DMS 273 (cell line): ENCODE data around the gene MDM4.
A peak's percentile ranks its signal among the peaks of the same experiment; 100 is the strongest.
"Not testable (repeated sequence)": the region's sequence is repeated elsewhere in the genome, so short reads cannot be mapped to it uniquely, and the experiment has no call there.

Source experiments
- DNase-seq: peaks from one replicate; lab custom pipeline; 2025; ENCODE audit not compliant: unreplicated experiment; lab: John Stamatoyannopoulos, UW

MDM4 gene

DNA sequence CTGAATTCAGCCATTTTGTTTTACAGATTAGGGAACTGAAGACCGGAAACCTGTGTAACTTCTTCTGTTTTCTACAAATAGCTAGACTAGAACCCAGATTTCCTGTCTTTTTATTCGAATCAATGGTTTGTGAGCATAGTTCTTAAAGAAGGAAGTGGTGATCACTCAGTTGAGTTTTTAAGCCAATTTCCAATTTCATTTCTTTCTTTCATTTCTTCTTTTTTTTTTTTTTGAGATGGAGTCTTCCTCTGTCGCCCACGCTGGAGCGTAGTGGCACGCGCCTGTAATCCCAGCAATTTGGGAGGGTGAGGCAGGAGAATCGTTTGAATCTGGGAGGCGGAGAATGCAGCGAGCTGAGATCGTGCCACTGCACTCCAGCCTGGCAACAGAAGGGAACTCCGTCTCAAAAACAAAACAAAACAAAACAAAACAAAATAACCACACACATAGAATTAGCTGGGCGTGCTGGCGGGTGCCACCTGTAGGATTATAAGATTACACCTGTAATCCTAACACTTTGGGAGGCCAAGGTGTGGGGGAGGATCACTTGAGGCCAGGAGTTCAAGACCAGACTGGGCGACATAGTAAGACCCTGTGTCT, 3.0 kb upstream of the MDM4 start:
- no peak for DNase-seq

DNA sequence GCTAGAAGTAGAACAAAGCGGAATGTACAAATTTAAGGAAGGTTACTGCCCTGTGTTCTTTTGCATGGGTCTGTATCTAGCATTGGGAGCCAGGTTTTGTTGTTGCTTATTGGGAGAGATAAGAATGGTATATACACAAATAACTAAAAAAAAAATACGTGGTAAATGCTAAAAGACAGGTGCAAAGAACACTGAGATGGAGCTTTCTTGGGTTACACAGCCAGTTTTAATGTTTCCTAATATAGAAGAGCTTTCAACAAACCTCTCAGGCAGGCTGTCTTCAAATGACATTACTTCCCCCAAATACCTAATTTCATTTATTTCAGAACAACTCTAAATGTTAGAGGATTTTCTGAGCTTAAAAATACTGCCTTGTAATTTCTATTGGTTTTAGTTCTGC, 1.4 kb upstream of the MDM4 start:
- no peak for DNase-seq

DNA sequence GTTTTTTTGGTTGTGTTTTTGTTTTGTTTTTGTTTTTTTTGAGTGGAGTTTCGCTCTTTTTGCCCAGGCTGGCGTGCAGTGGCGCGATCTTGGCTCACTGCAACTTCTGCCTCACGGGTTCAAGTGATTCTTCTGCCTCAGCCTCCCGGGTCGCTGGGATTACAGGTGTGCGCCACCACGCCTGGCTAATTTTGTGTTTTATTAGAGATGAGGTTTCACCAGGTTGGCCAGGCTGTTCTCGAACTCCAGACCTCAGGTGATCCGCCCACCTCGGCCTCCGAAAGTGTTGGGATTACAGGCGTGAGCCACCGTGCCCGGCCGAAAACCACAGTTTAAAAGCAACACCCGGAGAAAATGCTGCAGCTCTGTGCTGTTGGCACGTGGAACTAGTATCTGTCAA, 1.2 kb downstream of the MDM4 start:
- DNase-seq = not testable (repeated sequence)

DNA sequence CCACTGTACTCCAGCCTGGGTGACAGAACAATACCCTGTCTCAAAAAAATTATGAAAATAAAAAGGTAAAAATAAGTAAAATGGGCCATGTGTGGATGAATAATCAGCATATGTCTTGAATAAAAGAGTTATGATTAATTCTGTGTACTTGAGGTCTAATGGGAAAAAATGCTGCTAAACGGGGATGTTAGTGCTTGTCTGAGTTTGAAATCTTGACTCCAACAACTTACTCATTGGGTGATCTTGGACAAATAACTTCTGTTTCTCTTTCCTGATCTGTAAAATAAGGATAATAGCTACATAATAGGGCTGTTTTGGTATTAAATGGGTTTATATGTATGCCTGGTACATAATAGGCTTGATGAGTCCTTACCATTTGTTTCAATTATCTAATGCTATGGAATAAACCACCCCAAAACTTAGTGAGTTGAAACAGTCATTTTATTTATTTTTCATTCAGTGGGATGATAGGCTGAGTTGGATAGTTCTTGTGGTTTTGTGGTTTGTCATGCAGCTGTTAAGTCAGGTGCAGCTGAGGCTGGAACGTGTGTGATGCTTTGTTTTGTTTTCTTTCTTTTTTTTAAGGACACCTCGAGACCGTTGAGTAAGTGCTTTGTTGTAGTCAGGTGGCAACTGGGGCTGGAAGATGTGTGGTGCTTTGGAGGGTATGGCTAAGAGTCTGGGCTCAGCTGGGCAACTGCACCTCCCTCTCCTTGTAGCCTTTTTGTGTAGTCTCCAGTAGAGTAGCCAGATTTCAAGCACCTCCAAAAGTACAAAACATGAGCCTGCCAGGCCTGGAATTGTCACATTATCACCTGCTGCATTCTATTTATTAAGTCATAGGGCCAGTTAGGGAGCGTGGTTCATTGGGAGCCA, 4.9 kb downstream of the MDM4 start:
- DNase-seq = no peak

DNA sequence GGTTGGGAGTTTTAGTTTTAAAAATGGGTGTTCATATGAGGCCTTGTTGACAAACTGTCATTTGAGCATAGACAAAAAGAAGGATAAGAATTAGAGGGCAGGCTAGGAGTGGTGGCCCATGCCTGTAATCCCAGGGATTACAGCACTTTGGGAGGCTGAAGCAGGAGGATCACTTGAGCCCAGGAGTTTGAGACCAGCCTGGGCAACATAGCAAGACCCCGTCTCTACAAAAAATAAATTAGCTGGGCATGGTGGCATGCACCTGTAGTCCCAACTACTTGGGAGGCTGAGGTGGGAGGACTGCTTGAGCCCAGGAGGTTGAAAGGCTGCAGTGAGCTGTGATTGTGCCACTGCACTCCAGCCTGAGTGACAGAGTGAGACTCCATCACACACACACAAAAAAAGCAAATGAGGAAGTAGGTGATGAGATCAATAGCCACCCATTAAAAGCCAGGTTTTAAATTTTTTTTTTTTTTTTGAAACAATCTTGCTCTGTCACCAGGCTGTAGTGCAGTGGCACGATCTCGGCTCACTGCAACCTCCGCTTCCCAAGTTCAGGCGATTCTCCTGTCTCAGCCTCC, 5.8 kb downstream of the MDM4 start:
- not testable (repeated sequence) for DNase-seq

DNA sequence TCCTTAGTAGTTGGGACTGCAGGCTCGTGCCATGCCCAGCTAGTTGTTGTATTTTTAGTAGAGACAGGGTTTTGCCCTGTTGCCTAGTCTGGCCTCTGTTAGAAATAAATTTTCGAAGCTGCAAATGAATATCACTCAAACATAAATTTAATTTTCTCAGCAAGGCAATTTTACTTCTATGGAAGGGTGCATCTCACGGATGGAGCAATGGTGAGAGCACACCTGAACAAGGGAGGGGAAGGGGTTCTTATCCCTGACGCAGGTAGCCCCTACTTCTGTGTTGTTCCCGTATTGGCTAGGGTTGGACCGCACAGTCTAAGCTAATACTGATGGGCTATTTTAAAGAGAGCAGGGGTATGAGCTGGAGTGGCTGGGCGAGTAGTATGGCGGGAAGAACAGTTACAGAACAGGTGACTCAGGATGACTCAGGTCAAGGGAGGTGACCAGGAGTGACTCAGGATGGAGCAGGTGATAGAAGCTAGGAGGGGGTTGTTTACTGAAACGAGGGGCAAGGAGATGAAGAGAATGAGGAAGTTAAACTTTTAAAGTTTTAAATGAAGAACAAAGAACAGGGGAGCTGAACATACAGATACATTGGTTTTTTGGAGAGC, 7.5 kb downstream of the MDM4 start:
- DNase-seq = no peak

DNA sequence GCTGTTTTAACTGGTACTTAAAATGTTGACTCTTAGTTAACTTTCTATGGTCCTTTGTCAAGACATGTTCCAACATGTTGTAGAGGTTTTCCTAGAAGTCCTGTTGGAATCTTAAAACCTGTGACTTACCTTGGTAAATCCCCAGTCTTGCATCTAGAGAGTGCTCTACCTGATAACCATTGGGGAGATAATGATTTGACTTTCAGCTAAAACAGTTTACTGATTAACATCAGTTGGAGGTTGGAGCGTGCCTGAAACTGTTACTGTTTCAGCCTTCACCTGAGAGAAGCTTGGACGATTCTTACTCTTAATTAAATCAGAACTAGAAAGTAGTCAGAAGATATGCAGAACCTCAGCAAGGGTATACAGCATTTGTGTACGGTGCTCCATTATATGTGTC, 8.8 kb downstream of the MDM4 start:
- no peak for DNase-seq

DNA sequence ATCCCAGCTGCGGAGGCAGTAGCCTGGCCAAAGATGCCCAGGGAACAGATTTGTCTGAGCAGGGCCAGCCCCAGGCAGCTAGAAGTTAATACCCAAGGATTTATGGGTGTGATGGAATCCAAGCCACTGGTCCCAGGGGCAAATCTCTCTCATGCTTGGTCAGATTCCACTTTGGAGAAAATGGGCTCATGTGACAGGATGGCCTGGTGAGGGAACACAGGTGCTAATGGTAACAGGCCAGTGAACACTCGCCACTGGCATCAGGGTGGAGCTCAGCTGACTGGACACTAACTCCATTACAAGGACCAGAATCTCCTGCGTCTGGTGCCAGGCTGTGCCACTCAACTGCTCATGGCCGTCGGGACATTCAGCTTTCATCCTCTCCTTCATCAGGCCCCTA, 12.0 kb downstream of the MDM4 start:
- no peak for DNase-seq

DNA sequence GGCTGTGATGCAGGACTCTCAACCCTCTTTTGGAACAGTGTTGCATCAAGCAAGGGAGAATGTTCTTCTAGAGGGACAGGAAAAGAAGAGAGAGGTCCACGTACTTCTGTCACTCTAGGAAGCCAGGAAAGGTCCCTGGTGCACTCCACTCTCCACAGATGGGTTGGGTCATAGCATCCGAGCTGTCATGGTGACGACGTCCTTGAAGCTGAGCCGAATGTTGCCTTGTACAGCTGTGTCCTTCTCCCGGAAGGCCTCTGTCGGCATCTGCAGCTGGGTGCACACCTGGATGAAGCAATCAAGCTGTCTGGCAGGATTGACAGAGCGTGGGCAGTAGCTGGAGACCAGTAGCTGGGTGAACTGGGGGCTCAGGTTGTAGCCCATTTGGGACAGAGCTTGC, 12.5 kb downstream of the MDM4 start:
- DNase-seq = no peak

DNA sequence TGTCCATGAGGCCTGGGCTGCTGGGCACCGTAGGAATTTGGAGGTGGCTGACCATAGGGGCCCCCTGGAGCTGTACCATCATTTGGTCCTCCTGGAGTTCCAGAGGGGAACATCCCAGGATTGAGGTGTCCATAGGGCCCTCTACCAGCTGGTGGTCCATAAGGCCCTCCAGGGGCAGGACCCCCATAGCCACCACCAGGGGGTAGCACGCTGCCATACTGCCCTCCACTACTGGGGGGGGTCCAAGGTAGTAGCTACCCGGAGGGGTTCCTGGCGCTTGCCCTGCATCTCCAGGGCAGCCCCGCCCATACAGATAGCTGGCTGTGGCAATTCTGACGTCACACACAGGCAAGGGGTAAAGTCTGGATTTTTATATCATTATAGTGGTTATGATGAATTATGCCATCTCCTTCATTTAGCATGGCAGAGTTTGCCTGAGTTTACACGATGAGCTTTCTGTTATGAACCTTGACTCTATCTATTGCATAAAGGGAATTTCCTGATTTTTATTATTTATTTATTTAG, 13.2 kb downstream of the MDM4 start:
- DNase-seq = no peak

DNA sequence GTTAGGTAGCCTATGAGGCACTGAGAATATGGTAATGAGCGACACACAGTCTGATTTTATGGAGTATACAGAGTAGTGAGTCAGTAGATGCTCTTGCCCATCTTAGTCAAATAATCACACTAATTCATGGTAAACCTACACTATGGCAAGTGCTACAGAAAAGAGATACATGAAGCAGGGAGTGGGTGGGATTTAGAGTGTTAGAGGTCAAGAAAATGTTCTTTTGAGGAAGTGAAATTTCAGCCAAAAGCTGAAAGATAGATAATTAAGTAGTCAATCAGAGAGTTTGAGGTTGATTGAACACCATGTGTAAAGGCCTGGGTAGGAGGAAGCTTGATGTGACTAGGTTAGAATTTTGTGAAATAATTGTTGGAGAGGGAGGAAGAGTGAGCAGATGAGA, 14.7 kb downstream of the MDM4 start:
- DNase-seq = no peak

DNA sequence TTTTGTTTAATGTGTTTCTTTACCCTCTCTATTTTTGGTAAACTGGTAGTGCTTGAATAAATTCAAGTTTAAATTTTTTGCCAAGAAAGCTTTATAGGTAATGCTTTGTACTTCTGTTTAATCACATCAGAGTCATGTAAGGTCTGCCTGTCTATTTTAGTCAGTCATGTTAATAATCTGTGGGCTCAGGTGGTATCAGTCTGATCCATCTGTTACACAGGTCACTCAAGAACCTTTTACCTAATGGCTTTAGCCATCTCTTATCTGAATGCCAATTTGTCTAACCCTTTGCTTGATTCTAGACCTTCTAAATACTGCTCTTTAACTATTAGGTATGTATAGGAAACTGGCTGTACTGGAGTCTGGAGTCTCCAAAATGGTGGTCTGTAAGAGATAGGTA, 16.6 kb downstream of the MDM4 start:
- no peak for DNase-seq

DNA sequence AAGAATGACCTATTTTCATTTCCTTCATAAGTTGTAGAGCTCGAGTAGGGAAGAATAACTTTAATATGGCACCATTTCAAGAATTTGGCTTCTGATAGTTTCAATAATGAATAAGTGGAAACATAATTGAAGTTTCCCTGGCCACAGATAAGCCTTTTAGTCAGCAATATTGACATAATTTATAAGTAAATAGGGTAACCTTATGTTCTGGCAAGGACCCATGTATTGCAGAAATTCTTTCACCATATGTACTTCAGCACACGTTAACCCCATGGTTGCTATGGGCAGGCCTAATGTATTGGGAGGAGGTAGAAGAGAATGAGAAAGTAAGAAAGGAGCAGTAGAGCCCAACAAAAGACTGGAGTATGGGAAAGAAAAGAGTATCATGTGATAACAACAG, 25.4 kb downstream of the MDM4 start:
- DNase-seq = no peak

DNA sequence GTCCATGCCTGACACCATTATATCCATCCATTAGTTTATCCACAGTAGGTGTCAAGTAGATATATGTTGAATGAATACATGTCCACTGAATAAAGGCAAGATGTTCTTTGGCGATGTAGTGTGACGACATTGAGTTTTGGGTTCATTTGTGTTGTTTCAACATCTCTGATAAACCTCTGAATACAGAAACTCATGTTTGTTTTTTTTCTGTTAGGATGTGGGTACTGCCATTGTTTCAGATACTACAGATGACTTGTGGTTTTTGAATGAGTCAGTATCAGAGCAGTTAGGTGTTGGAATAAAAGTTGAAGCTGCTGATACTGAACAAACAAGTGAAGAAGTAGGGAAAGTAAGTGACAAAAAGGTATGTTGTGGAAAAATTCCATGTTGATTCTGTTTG, 28.1 kb downstream of the MDM4 start:
- DNase-seq = no peak

DNA sequence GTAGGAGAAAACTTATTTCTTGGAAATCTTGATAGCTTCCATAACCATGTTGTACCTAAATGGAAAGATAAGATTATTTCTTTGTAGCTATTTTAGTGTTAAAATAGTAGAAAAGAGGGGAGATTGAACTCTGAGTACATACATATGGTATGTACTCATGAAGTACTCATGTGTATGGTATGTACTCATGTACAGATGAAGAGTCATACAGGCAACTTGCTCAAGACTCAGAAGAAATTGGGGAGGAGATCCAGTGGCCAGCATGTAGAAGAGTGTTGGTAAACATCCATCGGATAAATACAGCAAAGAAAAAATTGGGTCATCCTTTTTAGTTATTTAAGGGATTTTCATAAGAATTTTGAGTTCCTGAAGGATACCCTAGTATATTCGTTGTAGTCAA, 29.0 kb downstream of the MDM4 start:
- DNase-seq = no peak

DNA sequence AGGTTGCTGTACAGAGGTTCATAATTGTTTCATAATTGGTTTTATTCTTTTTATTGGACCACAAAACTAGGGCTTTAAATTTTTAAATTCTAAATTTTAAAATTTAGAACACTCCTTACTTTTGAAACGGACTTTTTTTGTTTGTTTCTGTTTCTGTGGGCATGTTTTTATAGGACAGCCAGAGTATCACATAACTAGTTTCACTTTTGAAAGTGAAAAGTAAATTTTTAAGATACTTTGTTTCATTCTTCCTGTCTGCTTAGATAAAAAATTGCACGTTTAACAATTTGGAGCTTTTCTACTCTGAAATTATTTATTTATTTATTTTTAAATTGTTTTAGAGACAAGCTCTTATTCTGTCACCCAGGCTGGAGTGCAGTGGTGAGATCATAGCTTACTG, 29.7 kb downstream of the MDM4 start:
- DNase-seq = no peak

DNA sequence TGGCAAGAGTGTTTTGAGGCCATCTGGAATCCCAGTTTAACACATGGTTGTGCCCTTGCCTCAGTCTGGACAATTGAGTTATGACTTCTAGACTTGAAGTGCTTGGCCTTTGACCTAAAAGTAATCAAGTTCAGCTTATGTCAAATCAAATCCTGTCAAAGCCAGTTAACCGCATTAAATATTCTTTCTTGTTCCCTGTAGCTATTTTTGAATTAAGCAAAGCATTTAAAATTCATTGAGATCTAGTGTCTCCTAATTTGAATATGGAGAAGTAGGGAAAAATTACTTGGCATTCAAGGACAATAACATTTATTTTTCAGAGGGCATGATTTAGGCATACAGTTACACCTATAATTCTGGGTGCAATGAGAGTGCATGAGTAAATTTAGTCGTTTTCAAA, 32.1 kb downstream of the MDM4 start:
- DNase-seq = no peak

DNA sequence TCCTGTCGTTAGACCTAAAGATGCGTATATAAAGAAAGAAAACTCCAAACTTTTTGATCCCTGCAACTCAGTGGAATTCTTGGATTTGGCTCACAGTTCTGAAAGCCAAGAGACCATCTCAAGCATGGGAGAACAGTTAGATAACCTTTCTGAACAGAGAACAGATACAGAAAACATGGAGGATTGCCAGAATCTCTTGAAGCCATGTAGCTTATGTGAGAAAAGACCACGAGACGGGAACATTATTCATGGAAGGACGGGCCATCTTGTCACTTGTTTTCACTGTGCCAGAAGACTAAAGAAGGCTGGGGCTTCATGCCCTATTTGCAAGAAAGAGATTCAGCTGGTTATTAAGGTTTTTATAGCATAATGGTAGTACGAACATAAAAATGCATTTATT, 33.1 kb downstream of the MDM4 start:
- no peak for DNase-seq

DNA sequence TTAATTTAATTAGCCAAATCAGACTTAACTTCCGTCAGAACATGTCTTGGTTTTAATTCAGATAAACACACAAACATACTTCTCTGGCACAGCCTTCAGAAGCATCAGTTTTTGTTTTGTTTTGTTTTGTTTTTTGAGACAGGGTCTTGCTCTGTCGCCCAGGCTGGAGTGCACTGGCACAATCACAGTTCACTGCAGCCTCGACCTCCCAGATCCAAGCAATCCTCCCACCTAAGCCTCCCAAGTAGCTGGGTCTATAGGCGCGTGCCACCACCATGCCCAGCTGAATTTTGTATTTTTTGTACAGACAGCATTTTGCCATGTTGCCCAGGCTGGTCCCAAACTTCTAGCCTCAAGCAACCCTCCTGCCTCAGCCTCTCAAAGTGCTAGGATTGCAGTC, 34.7 kb downstream of the MDM4 start:
- DNase-seq = no peak

DNA sequence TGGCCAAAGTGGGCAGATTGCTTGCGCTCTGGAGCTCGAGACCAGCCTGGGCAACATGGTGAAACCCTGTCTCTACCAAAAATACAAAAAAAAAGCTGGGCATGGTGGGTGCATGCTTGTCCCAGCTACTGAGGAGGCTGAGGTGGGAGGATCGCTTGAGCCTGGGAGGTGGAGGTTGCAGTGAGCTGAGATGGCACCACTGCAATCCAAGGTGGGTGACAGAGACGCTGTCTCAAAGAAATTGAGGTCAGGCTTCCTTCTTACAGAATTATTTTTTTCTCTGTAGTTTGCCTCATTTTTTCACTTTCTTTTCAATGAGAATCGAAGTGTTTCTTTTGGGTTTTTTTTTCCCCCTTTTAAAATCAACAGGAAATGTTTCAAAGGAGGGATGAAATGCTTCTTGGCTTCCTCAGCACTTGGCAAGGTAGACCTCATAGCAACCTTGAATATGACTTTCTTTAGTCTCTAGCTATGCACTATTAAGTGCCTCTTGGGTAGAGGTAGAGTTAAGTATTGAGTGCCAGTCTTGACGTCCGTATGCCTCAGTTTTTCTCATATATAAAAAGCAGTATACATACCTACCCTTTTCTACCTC, 40.3 kb downstream of the MDM4 start:
- no peak for DNase-seq

DNA sequence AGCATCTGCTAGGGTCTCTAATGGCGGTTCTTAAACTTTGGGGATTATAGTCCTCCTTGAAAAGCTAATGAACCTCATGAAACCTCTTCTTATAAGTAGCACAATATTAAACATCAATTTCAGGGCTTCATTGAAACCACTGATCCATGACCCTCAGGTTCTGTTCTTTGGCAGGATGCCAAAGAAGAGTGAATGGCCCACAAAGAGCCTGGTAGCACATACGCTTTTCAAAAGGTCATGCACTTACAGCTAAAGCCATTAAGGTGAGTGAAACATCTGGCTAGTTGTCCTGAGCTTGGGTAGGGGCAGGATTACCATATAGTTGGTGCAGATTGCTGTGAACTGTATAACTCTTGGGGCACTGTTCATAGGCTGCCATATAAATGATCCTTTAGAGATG, 42.3 kb downstream of the MDM4 start:
- DNase-seq = peak; percentile 57
